ENCODE measurements around the gene BMP2. TPM values are rescaled to one million over a fixed set of nuclear protein-coding genes. Genes with fewer than 3 reads are reported as not detected.
A peak's percentile ranks its signal among the peaks of the same experiment; 100 is the strongest.

The BMP2 gene
- total RNA-seq, 2 donors from 2014 or later, result 6.9 to 8.9 TPM

GRCh38 chr20:6756693-6757595, 10.5 kb upstream of the BMP2 start:
- DNase-seq (ENCODE audit: low spot score), result no peak
- H3K4me3 ChIP-seq, result no peak overlapping the region
- peaks cover 0 to 6% of the 10 kb centered on the region in 2 donors for H3K9me3 ChIP-seq
- no peak overlapping the region for H3K27ac ChIP-seq
- H3K27me3 ChIP-seq, result no peaks in the 10 kb centered on the region
- no peaks in the 10 kb centered on the region for H3K4me1 ChIP-seq
- TF ChIP-seq CTCF (IDR thresholded peaks at IDR 0.05), result no peak
- H3K36me3 ChIP-seq, result no peaks in the 10 kb centered on the region

GRCh38 chr20:6764619-6765018, 2.9 kb upstream of the BMP2 start:
- no peak for DNase-seq (ENCODE audit: low spot score)
- H3K4me1 ChIP-seq, result peaks cover 0 to 18% of the 10 kb centered on the region in 2 donors
- H3K27me3 ChIP-seq, result peaks cover 0 to 1% of the 10 kb centered on the region in 2 donors
- H3K4me3 ChIP-seq, result no peak overlapping the region
- TF ChIP-seq CTCF (IDR thresholded peaks at IDR 0.05), result no peak
- H3K36me3 ChIP-seq, result no peaks in the 10 kb centered on the region
- H3K27ac ChIP-seq, result no peak overlapping the region
- H3K9me3 ChIP-seq, result no peaks in the 10 kb centered on the region

GRCh38 chr20:6765469-6766058, 1.9 kb upstream of the BMP2 start:
- Histone ChIP-seq H3K27me3 (peaks cover 0 to 8% of the 10 kb centered on the region in 2 donors), H3K4me3 (no peak overlapping the region), H3K27ac (no peak overlapping the region), H3K4me1 (peaks cover 0 to 27% of the 10 kb centered on the region in 2 donors), H3K9me3 (no peaks in the 10 kb centered on the region), H3K36me3 (no peaks in the 10 kb centered on the region)
- no peak for DNase-seq (ENCODE audit: low spot score)
- TF ChIP-seq CTCF (IDR thresholded peaks at IDR 0.05), result peak; percentile 45 to 72

- Histone ChIP-seq H3K36me3 (no peaks in the 10 kb centered on the region), H3K4me1 (peaks cover 0 to 30% of the 10 kb centered on the region in 2 donors), H3K27me3 (peaks cover 0 to 8% of the 10 kb centered on the region in 2 donors), H3K4me3 (no peak overlapping the region), H3K9me3 (no peaks in the 10 kb centered on the region), H3K27ac (peak overlapping the region in 1 of 2 donors; percentile 41)
- DNase-seq (ENCODE audit: low spot score), result no peak
- TF ChIP-seq CTCF (IDR thresholded peaks at IDR 0.05), result no peak
Observed at GRCh38 chr20:6766433-6766832, 1.1 kb upstream of the BMP2 start.

GRCh38 chr20:6767126-6767535, 355 bp upstream of the BMP2 start:
- Histone ChIP-seq H3K4me1 (peaks cover 0 to 30% of the 10 kb centered on the region in 2 donors), H3K27me3 (peaks cover 0 to 8% of the 10 kb centered on the region in 2 donors), H3K4me3 (peak overlapping the region; percentile 67 to 71), H3K36me3 (no peaks in the 10 kb centered on the region), H3K27ac (peak overlapping the region; percentile 30 to 41), H3K9me3 (no peaks in the 10 kb centered on the region)
- DNase-seq (ENCODE audit: low spot score), result no peak
- TF ChIP-seq CTCF (IDR thresholded peaks at IDR 0.05), result no peak
